Activated T-cell treated with anti-CD3 and anti-CD28 coated beads, Interleukin-2, amount 50 U/mL, for 48 hours (primary cell): ENCODE measurements around the gene METTL17.
"Not testable (repeated sequence)": the region's sequence is repeated elsewhere in the genome, so short reads cannot be mapped to it uniquely, and the experiment has no call there.

Source experiments
- DNase-seq, 2 experiments: peaks; one replicate each; pipeline ENCODE4 v3.0.0-alpha.2; 2020

The METTL17 gene

DNA sequence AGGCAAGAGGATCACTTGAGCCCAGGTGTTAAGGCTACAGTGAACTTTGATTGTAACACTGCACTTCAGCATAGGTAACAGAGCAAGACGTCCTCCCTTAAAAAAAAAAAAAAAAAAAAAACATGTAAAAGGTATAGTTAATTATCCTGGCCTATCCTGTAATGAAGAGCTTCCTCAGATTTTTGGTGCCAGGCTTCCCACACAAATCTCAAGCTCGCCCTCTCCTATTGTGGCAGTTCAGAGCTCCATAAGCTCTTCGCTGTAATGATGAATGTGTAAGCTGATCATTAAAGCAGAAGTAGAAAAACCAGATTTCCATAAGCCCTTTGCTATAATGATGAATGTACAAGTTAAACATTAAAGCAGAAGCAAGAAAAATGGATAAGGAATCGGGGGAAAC, 7.3 kb downstream of the METTL17 start:
- DNase-seq: no peak

DNA sequence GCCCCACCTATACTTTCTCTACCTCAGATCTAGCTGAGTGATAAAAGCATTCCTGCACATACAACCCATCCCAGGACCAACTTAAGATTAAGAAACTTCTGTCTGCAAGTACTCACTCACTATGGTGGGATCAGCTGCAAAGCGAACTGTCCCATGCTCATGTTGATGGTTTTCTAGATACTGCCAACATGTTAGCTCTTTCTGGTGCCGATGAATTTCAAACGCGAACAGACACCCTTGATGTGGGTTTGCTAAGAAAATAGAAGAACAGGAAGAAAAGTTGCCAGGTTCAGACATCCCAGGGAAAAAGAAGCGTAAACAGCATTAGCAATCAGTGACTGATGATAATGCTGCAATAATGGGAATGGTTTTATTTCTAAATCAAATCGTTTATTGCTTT, 7.8 kb downstream of the METTL17 start:
- no peak for DNase-seq

DNA sequence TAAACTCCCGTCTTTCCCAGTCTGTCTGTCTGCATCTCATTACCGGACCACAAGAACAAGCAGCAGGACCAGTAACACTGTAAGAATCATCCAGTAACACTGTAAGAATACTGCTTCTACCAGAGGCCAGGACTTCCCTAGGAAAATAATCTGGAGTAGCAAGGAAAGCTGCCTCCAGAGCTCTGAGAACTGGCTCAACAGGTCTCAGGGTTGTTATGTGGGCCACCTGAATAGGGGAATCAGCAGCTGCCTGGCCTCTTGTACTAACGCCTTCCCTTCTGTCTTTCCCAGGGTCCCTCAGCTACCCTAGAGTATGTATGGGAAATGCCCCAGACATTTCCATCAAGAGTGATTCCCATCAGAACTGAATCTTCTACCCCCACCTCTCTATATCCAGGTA, 8.4 kb downstream of the METTL17 start:
- DNase-seq: no peak

DNA sequence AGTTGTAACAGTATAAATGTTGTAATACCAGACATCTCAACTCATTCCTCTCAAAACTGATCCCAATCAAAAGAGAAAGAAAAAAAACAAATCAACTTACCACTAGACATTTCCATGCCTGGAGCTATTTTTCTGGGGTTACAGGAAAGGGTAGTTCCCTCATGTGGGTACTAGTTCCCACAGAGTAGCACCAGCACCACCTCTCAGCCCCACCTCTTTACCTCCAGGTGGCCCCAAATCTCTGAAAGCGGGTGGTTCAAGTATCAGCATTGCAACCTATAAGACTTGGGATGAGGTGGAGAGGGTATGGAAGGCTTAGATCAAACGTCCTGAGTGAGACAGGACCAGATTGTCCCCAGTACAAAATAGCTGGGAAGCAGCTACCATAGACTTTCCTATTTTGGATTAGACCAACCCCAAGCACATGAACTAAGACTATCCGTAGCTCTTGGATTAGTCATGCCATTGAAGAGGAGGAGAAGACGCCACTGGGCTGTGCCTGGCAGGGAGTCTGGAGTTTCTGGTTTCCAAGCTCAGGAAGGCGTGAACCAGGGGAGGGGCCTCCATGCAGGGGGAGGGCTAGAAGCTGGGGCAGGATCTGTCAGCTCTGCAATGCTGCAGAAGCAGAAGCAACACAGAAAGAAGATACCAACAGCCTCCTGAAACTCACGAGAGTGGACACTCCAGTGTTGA, 9.0 kb downstream of the METTL17 start, which contains the start of gene SLC39A2:
Gene SLC39A2 (plus strand): TSS at position 620 of the 693 bp plus-strand sequence. CDS start 154 bp downstream, outside the sequence.
- DNase-seq: no peak

DNA sequence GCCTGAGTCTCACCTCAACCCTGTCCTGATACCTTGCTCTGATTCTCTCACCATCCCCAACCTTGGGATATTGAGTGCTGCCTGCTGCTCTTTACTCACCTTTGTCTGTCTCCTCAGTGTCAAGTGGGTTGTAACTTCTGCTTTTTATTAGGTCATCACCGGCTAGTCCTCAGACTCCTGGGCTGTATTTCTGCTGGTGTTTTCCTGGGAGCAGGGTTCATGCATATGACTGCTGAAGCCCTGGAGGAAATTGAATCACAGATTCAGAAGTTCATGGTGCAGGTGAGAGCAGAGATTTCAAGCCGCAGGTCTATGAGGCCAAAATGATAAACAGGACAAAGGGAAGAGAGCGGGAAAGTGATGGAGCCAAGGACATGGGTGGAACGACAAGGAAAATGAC, 9.8 kb downstream of the METTL17 start:
- no peak for DNase-seq

DNA sequence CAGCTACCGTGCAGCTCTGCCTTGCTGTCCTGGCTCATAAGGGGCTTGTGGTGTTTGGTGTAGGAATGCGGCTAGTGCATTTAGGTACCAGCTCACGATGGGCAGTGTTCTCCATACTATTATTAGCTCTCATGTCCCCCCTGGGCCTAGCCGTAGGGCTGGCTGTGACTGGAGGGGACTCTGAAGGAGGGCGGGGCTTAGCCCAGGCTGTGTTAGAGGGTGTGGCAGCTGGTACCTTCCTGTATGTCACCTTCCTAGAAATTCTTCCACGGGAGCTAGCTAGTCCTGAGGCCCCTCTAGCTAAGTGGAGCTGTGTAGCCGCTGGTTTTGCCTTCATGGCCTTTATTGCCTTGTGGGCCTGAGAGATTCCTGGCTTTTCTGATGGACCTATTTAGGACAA, 11.4 kb downstream of the METTL17 start:
- DNase-seq: no peak

DNA sequence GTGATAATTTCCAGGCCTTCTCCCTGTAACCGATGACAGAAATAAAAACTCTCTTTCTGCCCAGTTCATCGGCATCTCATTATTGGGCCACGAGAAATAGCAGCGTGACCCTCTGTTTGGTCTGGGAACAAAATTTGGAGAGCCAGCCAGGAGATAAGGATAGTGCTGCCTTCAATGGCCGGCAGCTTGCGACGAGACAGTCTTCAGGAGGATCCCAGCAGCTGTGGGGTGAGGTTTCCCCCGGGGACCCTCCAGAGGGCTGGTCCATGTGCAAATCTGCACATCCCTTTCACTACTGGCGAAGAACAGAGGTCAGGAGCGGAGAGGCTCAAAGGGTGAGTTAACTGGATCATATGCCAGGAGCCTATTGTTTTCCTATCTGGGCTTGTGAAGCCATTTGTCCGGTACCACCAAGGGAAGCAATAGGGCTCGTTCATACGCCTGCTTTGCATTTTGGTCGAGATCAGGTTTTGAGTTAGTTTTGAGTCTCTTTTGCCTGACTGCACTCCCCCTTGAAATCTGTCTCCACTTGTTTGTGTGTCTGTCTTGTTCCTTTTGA, 14.1 kb downstream of the METTL17 start:
- DNase-seq: no peak

DNA sequence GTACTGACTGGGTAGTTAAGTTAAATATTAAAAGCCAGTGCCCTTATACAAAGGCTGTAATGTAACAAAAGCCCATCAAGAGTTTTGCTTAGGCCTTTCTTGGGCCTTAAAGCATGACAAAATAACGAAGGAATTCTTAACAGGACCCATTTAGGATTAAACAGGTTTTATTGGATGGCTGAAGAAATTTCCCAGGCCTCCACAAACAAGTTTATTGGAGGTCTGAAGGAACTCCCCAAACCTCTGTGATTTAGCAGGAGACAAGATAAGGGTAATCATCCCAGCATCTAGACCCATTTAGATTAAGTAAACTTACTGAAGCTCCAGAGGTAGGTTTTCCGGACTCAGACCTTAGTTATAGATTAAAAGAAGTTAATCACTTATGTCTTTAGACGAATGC, 19.9 kb downstream of the METTL17 start:
- DNase-seq: not testable (repeated sequence)

DNA sequence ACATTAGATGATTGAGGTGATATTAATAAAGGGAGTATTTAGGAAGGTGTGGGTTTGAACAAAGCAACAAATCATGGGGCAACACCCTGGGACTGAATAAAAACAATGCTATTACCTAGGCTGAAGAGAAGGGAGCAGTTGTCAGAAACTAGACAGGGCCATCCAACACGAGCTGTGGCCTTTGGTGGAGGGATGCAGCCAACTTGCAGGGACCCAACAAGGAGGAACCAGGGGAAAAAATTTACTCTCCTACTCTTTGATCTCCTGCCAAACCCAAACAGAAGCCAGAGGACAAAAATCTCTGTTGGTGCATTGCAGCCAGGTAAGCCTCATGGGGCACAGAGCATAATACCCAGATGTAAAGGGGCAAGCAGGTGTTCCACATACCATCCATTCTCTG, 21.4 kb downstream of the METTL17 start:
- DNase-seq: no peak

DNA sequence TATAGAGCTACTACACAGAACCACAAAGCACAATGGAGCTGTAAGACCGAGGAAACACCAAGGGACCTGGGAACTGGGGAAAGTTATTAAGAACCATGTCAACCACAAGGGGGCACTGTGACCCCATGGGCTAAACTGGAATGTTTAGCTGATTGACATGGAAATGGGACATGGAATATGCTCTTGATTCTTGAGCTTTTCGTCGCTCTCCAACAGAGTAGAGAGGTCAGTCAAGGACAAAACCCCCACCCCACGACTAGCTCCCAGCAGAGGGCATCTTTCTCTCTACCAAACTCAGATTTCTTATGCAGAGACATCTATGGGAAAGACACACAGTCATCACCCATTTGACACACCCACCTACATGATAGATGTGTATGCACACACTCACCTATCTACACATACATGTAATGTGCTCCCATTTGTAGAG, 25.0 kb downstream of the METTL17 start:
- DNase-seq: peak; percentile 83 to 84

DNA sequence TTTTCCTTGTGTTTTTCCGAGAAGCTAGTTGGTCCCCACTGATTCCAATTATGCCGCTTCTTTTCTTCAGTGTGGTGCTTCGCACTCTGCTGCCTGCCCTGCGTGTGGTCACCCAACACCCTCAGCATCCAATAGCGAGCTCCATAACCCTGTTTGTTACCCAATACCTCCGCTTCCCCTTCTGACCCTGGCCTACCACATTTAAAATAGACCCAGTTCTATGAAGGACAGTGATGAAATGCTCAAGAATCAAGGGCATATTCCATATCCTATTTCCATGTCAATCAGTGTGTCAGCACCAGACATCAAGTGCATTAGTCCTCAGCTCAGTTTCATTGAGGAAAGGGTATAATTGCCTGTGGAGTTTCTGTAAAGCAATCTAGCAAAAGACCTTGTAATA, 25.5 kb downstream of the METTL17 start:
- DNase-seq: no peak

DNA sequence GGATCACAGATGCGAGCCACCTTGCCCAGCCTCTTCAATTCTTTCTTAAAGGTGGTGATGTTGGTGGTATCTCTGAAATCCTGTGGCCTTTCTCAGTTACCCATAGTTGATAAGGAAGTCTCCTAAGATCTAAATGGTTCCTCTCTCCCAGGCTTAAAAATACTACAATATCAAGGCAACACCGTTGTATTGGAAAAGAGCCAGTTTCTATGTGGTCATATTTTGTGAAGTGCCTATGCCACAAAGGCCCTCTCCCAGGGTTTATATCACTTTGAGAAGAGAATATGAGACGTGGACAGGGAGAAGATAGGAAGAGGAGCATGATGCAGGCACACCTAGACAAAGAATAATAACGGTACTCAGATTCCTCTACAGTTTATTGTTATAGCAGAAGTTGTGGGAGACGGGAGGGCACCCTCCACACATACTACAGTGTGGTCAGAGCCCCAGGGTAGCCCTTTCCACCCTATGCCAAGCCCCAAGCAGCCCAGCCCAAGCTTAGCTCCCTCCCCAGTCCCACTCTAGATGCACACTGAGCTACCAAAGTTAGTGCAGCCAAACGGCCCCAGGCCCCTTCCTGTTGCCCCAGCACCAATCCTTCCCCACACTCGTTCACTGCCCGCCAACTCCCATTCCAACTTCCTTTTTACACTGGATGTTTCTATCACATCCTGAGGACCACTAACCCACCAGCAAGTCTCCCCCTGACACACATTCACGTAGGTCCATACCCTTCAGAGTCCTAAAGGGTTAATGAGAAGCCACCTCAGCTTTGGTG, 26.8 kb downstream of the METTL17 start:
- DNase-seq: no peak

DNA sequence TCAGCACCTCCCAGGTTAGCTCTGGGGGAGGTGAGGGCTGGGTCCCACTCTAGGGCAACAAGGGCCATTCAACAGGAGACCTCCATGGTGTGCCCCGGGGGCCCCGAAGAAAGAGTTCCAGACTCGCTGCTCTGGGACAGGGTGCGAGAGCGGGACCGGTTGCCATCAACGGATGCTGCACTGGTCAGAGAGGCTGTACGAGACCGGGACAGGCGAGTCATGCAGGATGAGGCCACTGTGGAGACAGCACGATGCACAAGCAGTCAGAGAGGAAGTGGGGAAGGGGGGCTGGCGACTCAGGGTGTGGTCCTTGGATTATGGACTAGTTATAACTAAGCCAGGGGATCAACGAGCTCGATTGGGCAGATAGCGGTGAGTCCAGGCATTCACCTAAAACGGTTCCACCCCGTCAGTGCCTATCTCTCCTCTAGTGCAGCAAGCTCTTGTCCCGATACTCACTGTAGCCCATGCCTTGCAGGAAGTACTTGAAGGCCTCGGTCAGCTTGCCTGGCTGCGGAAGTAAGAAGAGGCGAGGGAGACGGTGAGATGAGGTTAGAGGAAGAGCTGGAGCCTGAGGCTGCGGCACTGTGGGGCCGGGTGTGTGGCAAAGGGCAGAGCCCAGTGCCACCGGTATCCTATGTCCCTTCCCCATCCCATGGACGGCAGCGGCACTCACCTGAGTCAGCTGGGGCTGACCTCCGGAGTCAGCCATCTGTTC, 27.9 kb downstream of the METTL17 start:
- no peak for DNase-seq

DNA sequence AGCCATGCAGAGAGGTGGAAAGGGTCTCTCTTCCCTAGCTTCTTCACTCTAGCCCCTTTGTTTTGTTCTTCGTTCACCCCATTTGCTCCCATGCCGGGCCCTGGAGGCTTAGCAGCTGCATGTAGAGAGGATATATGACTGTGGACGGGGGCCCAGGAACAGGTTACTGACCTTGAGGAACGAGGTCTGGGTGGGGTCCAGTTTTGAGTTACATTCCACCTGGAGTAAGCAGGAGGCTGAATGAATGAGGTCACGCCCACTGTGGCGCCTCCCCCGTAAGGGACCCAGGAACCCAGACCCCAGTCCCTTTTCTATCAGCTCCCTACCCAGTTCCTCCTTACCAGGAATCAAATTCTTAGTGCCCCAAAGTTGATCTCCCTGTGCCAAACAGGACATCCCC, 28.5 kb downstream of the METTL17 start:
- DNase-seq: no peak

DNA sequence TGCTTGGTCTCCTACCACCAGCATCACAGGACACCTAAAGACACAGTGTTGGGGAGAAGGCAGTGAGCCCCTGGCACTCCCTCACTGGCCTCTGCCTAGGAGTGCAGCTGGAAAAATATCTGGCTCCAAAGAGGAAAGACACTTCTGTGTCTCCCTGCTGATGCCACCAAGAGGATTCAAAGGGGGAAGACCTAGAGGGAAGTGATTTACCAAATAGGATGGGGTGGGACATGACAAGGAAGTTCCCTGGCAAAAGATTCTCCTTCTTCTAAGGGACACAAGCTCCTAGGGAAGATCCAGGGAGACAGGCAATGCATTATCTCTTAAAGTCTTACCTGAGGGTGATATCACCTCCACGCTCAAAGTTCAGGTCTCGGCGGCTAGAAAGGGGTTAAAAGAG, 29.0 kb downstream of the METTL17 start:
- DNase-seq: no peak

DNA sequence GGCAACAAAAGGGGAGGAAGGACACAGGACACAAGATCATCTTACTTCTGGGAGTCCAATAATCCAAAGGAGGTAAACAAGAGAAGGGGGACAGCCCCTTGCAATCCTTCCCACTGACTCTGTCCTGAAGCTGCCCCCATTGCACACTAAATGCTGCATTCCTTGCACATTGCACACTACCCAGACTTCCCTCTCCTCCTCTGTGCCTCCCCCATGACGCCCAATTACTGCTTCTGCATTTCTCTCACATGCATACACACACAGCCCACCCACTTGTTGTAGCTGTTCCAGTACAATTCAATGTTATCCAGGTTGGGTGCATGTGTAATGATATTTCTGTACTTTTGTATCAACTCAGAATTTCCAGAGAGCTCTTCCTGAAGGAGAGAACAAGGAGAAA, 29.6 kb downstream of the METTL17 start:
- no peak for DNase-seq

DNA sequence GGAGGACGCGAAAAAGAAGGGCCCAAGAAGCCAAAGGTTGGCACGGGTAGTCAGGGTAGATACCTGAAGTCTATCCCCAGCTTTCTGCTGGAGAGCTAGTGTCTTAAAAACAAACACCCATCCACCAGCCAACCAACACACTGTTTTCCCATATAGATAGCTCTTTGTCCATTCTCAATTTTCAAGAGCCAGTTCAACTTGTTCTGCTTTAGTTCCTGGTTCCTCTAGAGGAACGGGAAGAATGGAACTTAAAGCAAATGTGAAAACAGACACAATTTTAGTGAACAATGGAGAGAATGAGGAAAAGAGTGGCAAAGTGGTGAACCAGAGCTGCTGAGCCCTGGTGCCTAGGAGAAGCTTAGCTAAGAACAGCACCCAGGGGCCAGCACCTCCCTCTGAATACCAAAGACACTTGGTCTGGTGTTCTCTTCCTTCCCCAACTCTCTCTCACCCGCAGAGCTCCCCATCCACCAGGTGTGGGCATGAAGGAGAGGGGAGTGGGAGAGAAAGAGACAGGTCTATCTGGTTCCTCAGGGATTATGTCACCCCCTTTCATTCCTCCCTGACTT, 31.3 kb downstream of the METTL17 start:
- no peak for DNase-seq

DNA sequence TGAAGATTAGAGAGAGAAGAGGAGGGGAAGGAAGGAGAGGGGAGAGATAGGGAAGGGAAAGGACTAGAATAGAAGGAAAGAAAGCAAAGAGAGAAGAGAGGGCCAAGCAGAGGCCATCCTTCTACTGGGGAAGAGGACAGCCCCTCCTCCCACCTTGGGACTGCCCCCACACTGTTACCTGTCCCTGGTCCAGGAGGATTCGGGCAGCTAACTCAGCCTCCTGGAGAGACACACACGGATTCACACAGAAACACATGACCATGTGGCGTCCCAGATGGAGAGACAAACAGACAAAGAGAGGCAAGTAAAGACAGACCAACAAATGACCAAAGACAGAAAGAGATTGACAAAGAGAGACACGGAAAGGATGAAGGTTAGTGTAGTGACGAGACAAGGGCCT, 32.9 kb downstream of the METTL17 start:
- no peak for DNase-seq

DNA sequence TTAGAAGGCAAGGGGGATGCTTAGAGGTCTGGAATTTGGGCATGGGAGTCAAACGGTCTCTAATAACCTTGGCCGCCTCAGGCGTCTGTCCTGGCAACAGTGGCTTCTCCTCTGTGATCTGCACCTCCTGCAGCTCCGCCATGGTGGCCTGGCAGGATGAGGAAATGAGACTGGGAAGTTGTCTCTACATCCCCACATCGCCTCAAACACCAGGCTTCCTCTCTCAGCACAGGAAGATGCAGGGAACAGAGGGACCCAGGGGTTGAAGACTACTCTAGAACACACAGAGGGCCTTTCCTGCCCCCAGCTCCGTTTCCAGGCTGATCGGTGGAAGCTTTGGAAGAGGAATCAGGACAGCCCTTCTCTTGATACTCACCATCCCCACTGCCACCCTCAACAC, 33.4 kb downstream of the METTL17 start:
- no peak for DNase-seq

DNA sequence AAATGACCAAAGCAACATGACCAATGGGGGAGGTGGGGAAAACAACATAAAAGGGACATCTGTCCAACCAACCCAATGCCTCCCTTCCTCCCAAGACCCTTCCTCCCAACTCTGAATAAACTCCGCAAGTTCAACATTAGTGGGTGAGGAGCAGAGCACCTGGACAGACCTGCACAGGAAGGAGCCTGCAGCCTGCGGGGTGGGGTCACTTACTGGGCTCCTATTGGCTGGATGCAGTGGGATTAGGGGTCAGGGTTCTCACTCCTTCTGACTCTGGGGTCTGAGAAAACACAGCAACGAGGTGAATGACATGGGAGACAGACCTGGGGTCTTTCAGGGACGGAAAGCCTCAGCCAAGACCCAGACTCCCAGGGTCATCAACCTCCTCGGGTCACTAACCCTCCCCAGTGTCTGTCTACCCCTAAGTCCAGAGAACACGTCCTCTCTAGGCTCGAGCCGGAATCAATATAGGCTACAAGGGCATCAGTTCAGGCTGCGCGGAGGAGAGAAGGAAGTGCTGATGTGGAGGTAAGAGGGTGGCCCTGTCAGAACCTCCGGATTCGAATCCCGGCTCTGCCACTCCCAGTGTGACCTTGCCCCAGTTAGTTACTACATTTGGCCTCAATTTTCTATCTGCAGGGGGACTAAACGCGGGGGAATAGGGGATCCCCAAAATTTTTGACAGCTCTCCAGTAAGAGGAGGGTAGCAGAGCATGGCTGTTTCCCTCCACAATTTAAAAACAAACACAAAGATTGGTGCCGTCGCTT, 34.2 kb downstream of the METTL17 start:
- DNase-seq: peak in 1 of 2 experiments; percentile 35

DNA sequence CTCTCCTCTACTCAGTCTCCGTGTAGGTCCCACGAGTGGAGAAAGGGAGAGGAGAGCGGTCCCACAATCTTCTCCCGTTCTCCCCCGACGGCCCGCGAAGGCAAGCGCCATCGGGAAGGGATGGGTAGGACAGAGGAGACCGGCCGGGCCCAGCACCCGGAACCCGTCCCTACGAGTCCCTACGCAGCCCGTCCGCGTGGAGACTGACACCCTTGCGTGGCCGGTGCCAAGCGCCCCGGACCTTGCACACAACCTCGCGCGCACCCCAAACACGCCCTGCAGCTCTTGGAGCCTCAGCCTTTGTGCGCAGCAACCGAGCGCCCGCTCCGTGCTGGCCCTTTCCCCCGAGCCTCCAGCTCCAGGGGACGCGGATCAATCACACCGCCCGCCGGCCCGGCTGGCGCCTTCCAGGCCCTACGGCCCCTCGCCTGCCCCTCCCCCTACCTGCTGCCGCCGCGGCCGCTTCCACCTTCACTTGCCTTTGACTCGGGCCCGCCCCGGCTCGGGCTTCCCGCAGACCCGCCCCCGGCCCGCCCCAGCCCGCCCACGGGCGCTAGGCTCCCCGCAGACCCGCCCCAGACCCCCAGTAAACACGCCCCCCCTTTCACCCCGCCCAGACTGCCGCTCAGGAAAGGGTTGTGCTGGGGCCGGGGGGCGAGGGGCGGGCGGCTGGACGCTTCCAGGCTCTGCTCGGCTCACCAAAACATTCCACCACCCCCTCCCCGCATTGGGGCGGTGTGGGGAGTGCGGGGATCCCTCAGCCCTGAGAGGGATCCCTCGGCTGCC, 35.0 kb downstream of the METTL17 start, which contains the start of gene NDRG2:
Gene NDRG2 (minus strand): TSS at position 477 of the 786 bp plus-strand sequence. CDS start 1,746 bp downstream, outside the sequence.
- DNase-seq: peak; percentile 59 to 71
